Mesendoderm (in vitro differentiated cells): ENCODE data around the gene PTGFRN.
"Not testable (repeated sequence)": the region's sequence is repeated elsewhere in the genome, so short reads cannot be mapped to it uniquely, and the experiment has no call there.

Experiments used
- DNase-seq: peaks from one replicate; pipeline ENCODE4 v3.0.0; 2013
- H2AK5ac ChIP-seq: 2 replicates; pipeline ENCODE4 v1.6.1; 2013; ENCODE audit warnings: low read length, inconsistent platforms
- H2BK120ac ChIP-seq: 2 replicates; pipeline ENCODE4 v1.6.1; 2013; ENCODE audit warnings: low read depth, mild to moderate bottlenecking, low read length, moderate library complexity, mixed read lengths
- H2BK15ac ChIP-seq: replicated peaks from 2 replicates; pipeline ENCODE4 v1.6.1; 2013; ENCODE audit warnings: low read depth, mild to moderate bottlenecking, moderate library complexity
- H2BK5ac ChIP-seq: 2 replicates; pipeline ENCODE4 v1.6.1; 2013; ENCODE audit warnings: low read length, inconsistent platforms
- H3K18ac ChIP-seq: 2 replicates; pipeline ENCODE4 v1.6.1; 2013; ENCODE audit warnings: mild to moderate bottlenecking, low read length, mixed read lengths
- H3K23ac ChIP-seq: one replicate; pipeline ENCODE4 v1.6.1; 2013; ENCODE audit warnings: low read length
- H3K27ac ChIP-seq: 2 replicates; pipeline ENCODE4 v1.5.1; 2013; ENCODE audit warnings: low read depth, mild to moderate bottlenecking, inconsistent platforms, low read length, moderate library complexity
- H3K27me3 ChIP-seq: 2 replicates; pipeline ENCODE4 v1.6.1; 2013; ENCODE audit warnings: low read length, control low read depth, mild to moderate bottlenecking, inconsistent platforms; ENCODE audit not compliant: insufficient read depth, poor library complexity
- H3K36me3 ChIP-seq: 2 replicates; pipeline ENCODE4 v1.6.1; 2013; ENCODE audit warnings: low read length, inconsistent platforms; ENCODE audit not compliant: control insufficient read depth, insufficient read depth
- H3K4ac ChIP-seq: one replicate; pipeline ENCODE4 v1.6.1; 2013; ENCODE audit warnings: low read depth, mild to moderate bottlenecking, low read length, moderate library complexity
- H3K4me1 ChIP-seq: 2 replicates; pipeline ENCODE4 v1.6.1; 2013; ENCODE audit warnings: low read depth, low read length, inconsistent platforms; ENCODE audit not compliant: control insufficient read depth
- H3K4me2 ChIP-seq: 2 replicates; pipeline ENCODE4 v1.6.1; 2013; ENCODE audit warnings: low read length
- H3K4me3 ChIP-seq: 2 replicates; pipeline ENCODE4 v1.5.1; 2013; ENCODE audit warnings: mild to moderate bottlenecking, low read length
- H3K56ac ChIP-seq: one replicate; pipeline ENCODE4 v1.6.1; 2013; ENCODE audit warnings: low read length
- H3K79me1 ChIP-seq: 2 replicates; pipeline ENCODE4 v1.6.1; 2013; ENCODE audit warnings: low read length, inconsistent platforms
- H3K79me2 ChIP-seq: 2 replicates; pipeline ENCODE4 v1.6.1; 2013; ENCODE audit warnings: mild to moderate bottlenecking, low read length; ENCODE audit not compliant: control insufficient read depth, insufficient read depth
- H3K9ac ChIP-seq: 2 replicates; pipeline ENCODE4 v1.6.1; 2013; ENCODE audit warnings: low read length, inconsistent platforms
- H4K5ac ChIP-seq: one replicate; pipeline ENCODE4 v1.6.1; 2013; ENCODE audit warnings: low read length
- H4K8ac ChIP-seq: one replicate; pipeline ENCODE4 v1.6.1; 2013; ENCODE audit warnings: low read depth, mild to moderate bottlenecking, control low read depth, low read length, moderate library complexity
- WGBS: extraction: QIAGEN DNeasy Blood & Tissue Kit; methylation state at CpG from one replicate; pipeline ENCODE4 v1.1.7; 2013; ENCODE audit warnings: low lambda C conversion rate, missing lambda C conversion rate; ENCODE audit not compliant: insufficient coverage; ENCODE audit errors: extremely low coverage; 5-methylcytosine and 5-hydroxymethylcytosine counted together

PTGFRN gene

GRCh38 chr1:116972674-116973030 lies 62.9 kb downstream of the PTGFRN start:
- H3K79me1 ChIP-seq: no peaks in the 10 kb centered on the region
- H3K18ac ChIP-seq: no peak overlapping the region
- H2BK15ac ChIP-seq: no peak overlapping the region
- no peak overlapping the region for H2AK5ac ChIP-seq
- no peak overlapping the region for H2BK120ac ChIP-seq
- no peak overlapping the region for H3K27ac ChIP-seq
- H3K4me2 ChIP-seq: no peak overlapping the region
- no peak for DNase-seq
- H4K5ac ChIP-seq: no peak overlapping the region
- H3K4me1 ChIP-seq: no peaks in the 10 kb centered on the region
- H3K56ac ChIP-seq: no peak overlapping the region
- WGBS: no CpG with 5 or more reads among the region's 2 CpGs
- no peak overlapping the region for H2BK5ac ChIP-seq
- H3K27me3 ChIP-seq: no peaks in the 10 kb centered on the region
- no peak overlapping the region for H4K8ac ChIP-seq
- no peak overlapping the region for H3K4ac ChIP-seq
- no peaks in the 10 kb centered on the region for H3K79me2 ChIP-seq
- no peaks in the 10 kb centered on the region for H3K36me3 ChIP-seq
- H3K9ac ChIP-seq: no peak overlapping the region
- no peak overlapping the region for H3K4me3 ChIP-seq
- H3K23ac ChIP-seq: no peak overlapping the region

GRCh38 chr1:116980309-116980708 lies 70.6 kb downstream of the PTGFRN start:
- not testable (repeated sequence) for H3K56ac ChIP-seq, H2BK120ac ChIP-seq, H3K4me3 ChIP-seq, H3K4ac ChIP-seq, H3K4me1 ChIP-seq, H3K18ac ChIP-seq, H3K36me3 ChIP-seq, H3K79me1 ChIP-seq, H3K9ac ChIP-seq, H3K27ac ChIP-seq, H2AK5ac ChIP-seq, DNase-seq, H4K8ac ChIP-seq, H3K27me3 ChIP-seq, H4K5ac ChIP-seq, H2BK5ac ChIP-seq, H3K79me2 ChIP-seq, H3K23ac ChIP-seq, H2BK15ac ChIP-seq, H3K4me2 ChIP-seq
- WGBS: no CpG with 5 or more reads among the region's 1 CpG

- Histone ChIP-seq H3K18ac (no peak overlapping the region), H2BK120ac (no peak overlapping the region), H2AK5ac (no peak overlapping the region), H4K8ac (no peak overlapping the region), H3K23ac (no peak overlapping the region), H3K4me2 (no peak overlapping the region), H3K79me1 (no peaks in the 10 kb centered on the region), H4K5ac (no peak overlapping the region), H3K56ac (no peak overlapping the region), H3K79me2 (no peaks in the 10 kb centered on the region), H3K4me1 (no peaks in the 10 kb centered on the region), H3K36me3 (no peaks in the 10 kb centered on the region), H3K27ac (no peak overlapping the region), H3K9ac (no peak overlapping the region), H3K4ac (no peak overlapping the region), H3K4me3 (no peak overlapping the region), H3K27me3 (no peaks in the 10 kb centered on the region), H2BK15ac (no peak overlapping the region), H2BK5ac (no peak overlapping the region)
- DNase-seq: no peak
- WGBS: no CpG with 5 or more reads among the region's 2 CpGs
Observed at GRCh38 chr1:116981521-116982037, 71.9 kb downstream of the PTGFRN start.

GRCh38 chr1:116982319-116983004 lies 72.7 kb downstream of the PTGFRN start:
- no peak overlapping the region for H4K5ac ChIP-seq
- no peaks in the 10 kb centered on the region for H3K36me3 ChIP-seq
- H2BK120ac ChIP-seq: no peak overlapping the region
- no peaks in the 10 kb centered on the region for H3K27me3 ChIP-seq
- H3K4me3 ChIP-seq: no peak overlapping the region
- no peak overlapping the region for H3K4ac ChIP-seq
- peak; percentile 56 for DNase-seq
- H3K4me1 ChIP-seq: no peaks in the 10 kb centered on the region
- H3K4me2 ChIP-seq: no peak overlapping the region
- WGBS: no CpG with 5 or more reads among the region's 9 CpGs
- H4K8ac ChIP-seq: no peak overlapping the region
- no peak overlapping the region for H2BK15ac ChIP-seq
- no peaks in the 10 kb centered on the region for H3K79me1 ChIP-seq
- no peaks in the 10 kb centered on the region for H3K79me2 ChIP-seq
- no peak overlapping the region for H3K23ac ChIP-seq
- H3K56ac ChIP-seq: no peak overlapping the region
- H2AK5ac ChIP-seq: no peak overlapping the region
- no peak overlapping the region for H3K9ac ChIP-seq
- no peak overlapping the region for H3K27ac ChIP-seq
- H3K18ac ChIP-seq: no peak overlapping the region
- no peak overlapping the region for H2BK5ac ChIP-seq

- Histone ChIP-seq H3K79me1 (no peaks in the 10 kb centered on the region), H3K23ac (no peak overlapping the region), H3K18ac (no peak overlapping the region), H2BK120ac (no peak overlapping the region), H3K4me1 (no peaks in the 10 kb centered on the region), H3K4me3 (no peak overlapping the region), H2AK5ac (no peak overlapping the region), H3K4ac (no peak overlapping the region), H4K5ac (no peak overlapping the region), H2BK15ac (no peak overlapping the region), H3K79me2 (no peaks in the 10 kb centered on the region), H3K9ac (no peak overlapping the region), H4K8ac (no peak overlapping the region), H3K27ac (no peak overlapping the region), H3K36me3 (no peaks in the 10 kb centered on the region), H3K27me3 (no peaks in the 10 kb centered on the region), H3K56ac (no peak overlapping the region), H3K4me2 (no peak overlapping the region), H2BK5ac (no peak overlapping the region)
- WGBS: no CpG with 5 or more reads among the region's 5 CpGs
- no peak for DNase-seq
Observed at GRCh38 chr1:116983112-116983511, 73.4 kb downstream of the PTGFRN start.

- Histone ChIP-seq H2BK5ac (no peak overlapping the region), H3K4me3 (no peak overlapping the region), H3K27ac (no peak overlapping the region), H3K27me3 (no peaks in the 10 kb centered on the region), H2BK15ac (no peak overlapping the region), H3K23ac (no peak overlapping the region), H3K4me1 (no peaks in the 10 kb centered on the region), H3K4me2 (no peak overlapping the region), H2AK5ac (no peak overlapping the region), H4K8ac (no peak overlapping the region), H3K79me2 (no peaks in the 10 kb centered on the region), H3K4ac (no peak overlapping the region), H4K5ac (no peak overlapping the region), H3K56ac (no peak overlapping the region), H2BK120ac (no peak overlapping the region), H3K79me1 (no peaks in the 10 kb centered on the region), H3K9ac (no peak overlapping the region), H3K36me3 (no peaks in the 10 kb centered on the region), H3K18ac (no peak overlapping the region)
- DNase-seq: no peak
- WGBS: no CpG with 5 or more reads among the region's 4 CpGs
Observed at GRCh38 chr1:116983678-116984077, 74.0 kb downstream of the PTGFRN start.
